HepG2 (cell line): ENCODE results near the gene ZFPL1. TPM values are rescaled to one million over a fixed set of nuclear protein-coding genes. Genes with fewer than 3 reads are reported as not detected.

Experiments used
- BCL6 ChIP-seq: IDR thresholded peaks from 2 replicates; pipeline ENCODE4 v1.6.1; 2016; ENCODE audit warnings: missing genetic modification reagents, missing compliant biosample characterization
- GZF1 ChIP-seq: sonication (generic); formaldehyde crosslinking; IDR thresholded peaks from 2 replicates; pipeline ENCODE4 v1.5.1; 2020; ENCODE audit warnings: mild to moderate bottlenecking, missing genetic modification reagents
- NR2F1 ChIP-seq, 2 experiments: fragments of 450-650 bp in 1 of 2; formaldehyde crosslinking in 1 of 2; IDR thresholded peaks; 2 replicates each; pipeline versions ENCODE4 v1.5.0 to v1.6.1; 2016 to 2020; ENCODE audit warnings: mild to moderate bottlenecking in 1 of 2, missing compliant biosample characterization in 1 of 2, missing genetic modification reagents in 1 of 2, moderate library complexity in 1 of 2
- NRL ChIP-seq: sonication (generic); formaldehyde crosslinking; IDR thresholded peaks from 2 replicates; pipeline ENCODE4 v1.5.0; 2020; ENCODE audit warnings: missing genetic modification reagents, mild to moderate bottlenecking, moderate library complexity, borderline replicate concordance
- SRY ChIP-seq: sonication (generic); formaldehyde crosslinking; IDR thresholded peaks from 2 replicates; pipeline ENCODE4 v1.8.0; 2022; ENCODE audit warnings: mild to moderate bottlenecking, missing genetic modification reagents
- YY1 ChIP-seq: IDR thresholded peaks from 2 replicates; pipeline ENCODE4 v1.6.1; 2011; ENCODE audit warnings: low read length, low read depth, moderate library complexity, mild to moderate bottlenecking; ENCODE audit not compliant: insufficient read depth, insufficient replicate concordance
- ZNF326 ChIP-seq: sonication (generic); formaldehyde crosslinking; IDR thresholded peaks from 2 replicates; pipeline ENCODE4 v1.4.0; 2020; ENCODE audit warnings: missing genetic modification reagents, borderline replicate concordance
- ZNF331 ChIP-seq: sonication (generic); formaldehyde crosslinking; IDR thresholded peaks from 2 replicates; pipeline ENCODE4 v1.4.0; 2020; ENCODE audit warnings: missing genetic modification reagents
- ZNF615 ChIP-seq: sonication (generic); formaldehyde crosslinking; IDR thresholded peaks from 2 replicates; pipeline ENCODE4 v1.5.0; 2020; ENCODE audit warnings: mild to moderate bottlenecking, missing genetic modification reagents, borderline replicate concordance
- ZNF652 ChIP-seq: IDR thresholded peaks from 2 replicates; pipeline ENCODE4 v1.6.1; 2016; ENCODE audit warnings: low read depth, borderline replicate concordance
- ZNF660 ChIP-seq: sonication (generic); formaldehyde crosslinking; IDR thresholded peaks from 2 replicates; pipeline ENCODE4 v1.5.1; 2020; ENCODE audit warnings: mild to moderate bottlenecking, low read depth, missing genetic modification reagents, borderline replicate concordance
- ZNF746 ChIP-seq: sonication (generic); formaldehyde crosslinking; IDR thresholded peaks from 2 replicates; pipeline ENCODE4 v1.8.0; 2022; ENCODE audit warnings: mild to moderate bottlenecking, missing genetic modification reagents
- ZNF891 ChIP-seq: sonication (generic); formaldehyde crosslinking; IDR thresholded peaks from 2 replicates; pipeline ENCODE4 v1.5.0; 2020; ENCODE audit warnings: mild to moderate bottlenecking, missing genetic modification reagents
- polyA plus RNA-seq, 8 experiments: library from polyadenylated mRNA; depleted of rRNA in 3 of 8; stranded (reverse) in 7 of 8; unstranded in 1 of 8; fragments of >200 nt; fragmentation: Illumina TruSeq in 4 of 8; extraction: Trizol in 4 of 8; gene quantifications; 2 replicates each; pipeline versions ENCODE4 v1.2.1 to v1.2.3, GENCODE V29; 2011 to 2016; ENCODE audit warnings: low read depth in 4 of 8, missing spikeins in 1 of 8, mixed read lengths in 1 of 8; ENCODE audit not compliant: insufficient read depth in 1 of 8
- total RNA-seq, 5 experiments: library from RNA; depleted of rRNA; stranded (reverse); fragments of >200 nt; fragmentation: Illumina TruSeq; extraction: Trizol; gene quantifications; 2 replicates each; pipeline ENCODE4 v1.2.3, GENCODE V29; 2016; ENCODE audit warnings: low read depth in 1 of 5
- TF ChIP-seq, protein P1 (sequence below): conservative IDR thresholded peaks from 2 replicates; pipeline ENCODE4 v1.6.1; 2018; ENCODE audit warnings: missing genetic modification reagents
- TF ChIP-seq, protein P2 (sequence below): sonication (generic); formaldehyde crosslinking; IDR thresholded peaks from 2 replicates; pipeline ENCODE4 v1.4.0; 2020; ENCODE audit warnings: missing genetic modification reagents
- TF ChIP-seq, protein P3 (sequence below): IDR thresholded peaks from 2 replicates; pipeline ENCODE4 v1.6.1; 2016; ENCODE audit warnings: missing compliant biosample characterization, missing genetic modification reagents, borderline replicate concordance
- TF ChIP-seq, protein P4 (sequence below): IDR thresholded peaks from 2 replicates; pipeline ENCODE4 v1.6.1; 2018; ENCODE audit warnings: missing genetic modification reagents, mild to moderate bottlenecking, missing compliant biosample characterization
- TF ChIP-seq, protein P5 (sequence below): sonication (generic); formaldehyde crosslinking; IDR thresholded peaks from 2 replicates; pipeline ENCODE4 v1.5.0; 2020; ENCODE audit warnings: missing genetic modification reagents
- TF ChIP-seq, protein P6 (sequence below): sonication (generic); formaldehyde crosslinking; IDR thresholded peaks from 2 replicates; pipeline ENCODE4 v1.4.0; 2020; ENCODE audit warnings: missing genetic modification reagents, borderline replicate concordance

The ZFPL1 gene
- total and polyA plus RNA-seq, 2 of the 13 experiments (the other 11 are each of a cell fraction or from before 2014, with no cell fraction given), result 32.2 to 56.0 TPM

DNA sequence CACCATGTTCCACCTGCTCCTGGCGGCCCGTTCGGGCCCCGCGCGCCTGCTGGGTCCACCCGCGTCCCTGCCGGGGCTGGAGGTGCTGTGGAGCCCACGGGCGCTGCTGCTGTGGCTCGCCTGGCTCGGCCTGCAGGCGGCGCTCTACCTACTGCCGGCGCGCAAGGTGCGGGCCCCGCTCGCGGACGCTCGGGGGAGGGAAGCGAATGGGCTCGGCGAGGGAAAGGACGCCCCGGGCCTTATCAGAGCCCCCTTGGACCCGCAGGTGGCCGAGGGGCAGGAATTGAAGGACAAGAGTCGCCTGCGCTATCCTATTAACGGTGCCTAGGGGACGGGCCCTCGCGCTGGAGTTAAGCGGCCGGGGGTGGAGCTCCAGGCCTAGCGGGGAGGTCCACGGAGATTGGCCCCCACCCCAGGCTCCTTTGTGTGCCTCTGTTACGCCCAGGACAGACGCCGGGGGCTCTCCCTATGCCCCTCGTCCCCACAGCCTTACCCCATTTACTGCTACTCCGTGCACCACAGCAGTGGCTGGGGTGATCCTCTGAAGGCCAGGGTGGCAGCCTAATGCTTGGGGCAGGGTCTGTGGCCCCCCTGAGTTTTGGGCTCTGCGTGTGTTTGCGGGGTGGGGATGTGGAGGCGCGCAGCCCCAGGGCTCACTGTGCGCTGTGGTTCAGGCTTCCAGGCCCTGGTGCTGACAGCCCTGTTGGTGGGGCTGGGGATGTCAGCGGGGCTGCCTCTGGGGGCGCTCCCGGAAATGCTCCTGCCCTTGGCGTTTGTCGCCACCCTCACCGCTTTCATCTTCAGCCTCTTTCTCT, 28.7 kb downstream of the ZFPL1 start (continued):
- TF ChIP-seq NRL (CRISPR knock-in tag), result peak; percentile 5; the same call in 1 of the 2 replicates
- TF ChIP-seq ZNF652 (CRISPR knock-in tag), result no peak
- no peak; the same call in 1 of the 2 replicates for TF ChIP-seq SRY (CRISPR knock-in tag)
- no peak for TF ChIP-seq ZNF615 (CRISPR knock-in tag)
- TF ChIP-seq YY1, result peak; percentile 54
- no peak; the same call in 1 of the 2 replicates for TF ChIP-seq ZNF891 (CRISPR knock-in tag)
- TF ChIP-seq BCL6 (CRISPR knock-in tag), result 0 out of 2 replicates have a peak, but pooled peaks have one; percentile 14
- TF ChIP-seq, protein P1, sequence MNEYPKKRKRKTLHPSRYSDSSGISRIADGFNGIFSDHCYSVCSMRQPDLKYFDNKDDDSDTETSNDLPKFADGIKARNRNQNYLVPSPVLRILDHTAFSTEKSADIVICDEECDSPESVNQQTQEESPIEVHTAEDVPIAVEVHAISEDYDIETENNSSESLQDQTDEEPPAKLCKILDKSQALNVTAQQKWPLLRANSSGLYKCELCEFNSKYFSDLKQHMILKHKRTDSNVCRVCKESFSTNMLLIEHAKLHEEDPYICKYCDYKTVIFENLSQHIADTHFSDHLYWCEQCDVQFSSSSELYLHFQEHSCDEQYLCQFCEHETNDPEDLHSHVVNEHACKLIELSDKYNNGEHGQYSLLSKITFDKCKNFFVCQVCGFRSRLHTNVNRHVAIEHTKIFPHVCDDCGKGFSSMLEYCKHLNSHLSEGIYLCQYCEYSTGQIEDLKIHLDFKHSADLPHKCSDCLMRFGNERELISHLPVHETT (CRISPR knock-in tag), result no peak; the same call in 1 of the 2 replicates
- no peak for TF ChIP-seq ZNF660
- TF ChIP-seq, protein P2, sequence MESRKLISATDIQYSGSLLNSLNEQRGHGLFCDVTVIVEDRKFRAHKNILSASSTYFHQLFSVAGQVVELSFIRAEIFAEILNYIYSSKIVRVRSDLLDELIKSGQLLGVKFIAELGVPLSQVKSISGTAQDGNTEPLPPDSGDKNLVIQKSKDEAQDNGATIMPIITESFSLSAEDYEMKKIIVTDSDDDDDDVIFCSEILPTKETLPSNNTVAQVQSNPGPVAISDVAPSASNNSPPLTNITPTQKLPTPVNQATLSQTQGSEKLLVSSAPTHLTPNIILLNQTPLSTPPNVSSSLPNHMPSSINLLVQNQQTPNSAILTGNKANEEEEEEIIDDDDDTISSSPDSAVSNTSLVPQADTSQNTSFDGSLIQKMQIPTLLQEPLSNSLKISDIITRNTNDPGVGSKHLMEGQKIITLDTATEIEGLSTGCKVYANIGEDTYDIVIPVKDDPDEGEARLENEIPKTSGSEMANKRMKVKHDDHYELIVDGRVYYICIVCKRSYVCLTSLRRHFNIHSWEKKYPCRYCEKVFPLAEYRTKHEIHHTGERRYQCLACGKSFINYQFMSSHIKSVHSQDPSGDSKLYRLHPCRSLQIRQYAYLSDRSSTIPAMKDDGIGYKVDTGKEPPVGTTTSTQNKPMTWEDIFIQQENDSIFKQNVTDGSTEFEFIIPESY (CRISPR knock-in tag), result no peak
- TF ChIP-seq, protein P3, sequence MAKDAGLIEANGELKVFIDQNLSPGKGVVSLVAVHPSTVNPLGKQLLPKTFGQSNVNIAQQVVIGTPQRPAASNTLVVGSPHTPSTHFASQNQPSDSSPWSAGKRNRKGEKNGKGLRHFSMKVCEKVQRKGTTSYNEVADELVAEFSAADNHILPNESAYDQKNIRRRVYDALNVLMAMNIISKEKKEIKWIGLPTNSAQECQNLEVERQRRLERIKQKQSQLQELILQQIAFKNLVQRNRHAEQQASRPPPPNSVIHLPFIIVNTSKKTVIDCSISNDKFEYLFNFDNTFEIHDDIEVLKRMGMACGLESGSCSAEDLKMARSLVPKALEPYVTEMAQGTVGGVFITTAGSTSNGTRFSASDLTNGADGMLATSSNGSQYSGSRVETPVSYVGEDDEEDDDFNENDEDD (CRISPR knock-in tag), result peak; percentile 54; the same call in 1 of the 2 replicates
- TF ChIP-seq, protein P4, sequence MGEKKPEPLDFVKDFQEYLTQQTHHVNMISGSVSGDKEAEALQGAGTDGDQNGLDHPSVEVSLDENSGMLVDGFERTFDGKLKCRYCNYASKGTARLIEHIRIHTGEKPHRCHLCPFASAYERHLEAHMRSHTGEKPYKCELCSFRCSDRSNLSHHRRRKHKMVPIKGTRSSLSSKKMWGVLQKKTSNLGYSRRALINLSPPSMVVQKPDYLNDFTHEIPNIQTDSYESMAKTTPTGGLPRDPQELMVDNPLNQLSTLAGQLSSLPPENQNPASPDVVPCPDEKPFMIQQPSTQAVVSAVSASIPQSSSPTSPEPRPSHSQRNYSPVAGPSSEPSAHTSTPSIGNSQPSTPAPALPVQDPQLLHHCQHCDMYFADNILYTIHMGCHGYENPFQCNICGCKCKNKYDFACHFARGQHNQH (CRISPR knock-in tag), result peak; percentile 56; the same call in 1 of the 2 replicates
- TF ChIP-seq, protein P5, sequence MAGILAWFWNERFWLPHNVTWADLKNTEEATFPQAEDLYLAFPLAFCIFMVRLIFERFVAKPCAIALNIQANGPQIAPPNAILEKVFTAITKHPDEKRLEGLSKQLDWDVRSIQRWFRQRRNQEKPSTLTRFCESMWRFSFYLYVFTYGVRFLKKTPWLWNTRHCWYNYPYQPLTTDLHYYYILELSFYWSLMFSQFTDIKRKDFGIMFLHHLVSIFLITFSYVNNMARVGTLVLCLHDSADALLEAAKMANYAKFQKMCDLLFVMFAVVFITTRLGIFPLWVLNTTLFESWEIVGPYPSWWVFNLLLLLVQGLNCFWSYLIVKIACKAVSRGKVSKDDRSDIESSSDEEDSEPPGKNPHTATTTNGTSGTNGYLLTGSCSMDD (CRISPR knock-in tag), result no peak
- TF ChIP-seq, protein P6, sequence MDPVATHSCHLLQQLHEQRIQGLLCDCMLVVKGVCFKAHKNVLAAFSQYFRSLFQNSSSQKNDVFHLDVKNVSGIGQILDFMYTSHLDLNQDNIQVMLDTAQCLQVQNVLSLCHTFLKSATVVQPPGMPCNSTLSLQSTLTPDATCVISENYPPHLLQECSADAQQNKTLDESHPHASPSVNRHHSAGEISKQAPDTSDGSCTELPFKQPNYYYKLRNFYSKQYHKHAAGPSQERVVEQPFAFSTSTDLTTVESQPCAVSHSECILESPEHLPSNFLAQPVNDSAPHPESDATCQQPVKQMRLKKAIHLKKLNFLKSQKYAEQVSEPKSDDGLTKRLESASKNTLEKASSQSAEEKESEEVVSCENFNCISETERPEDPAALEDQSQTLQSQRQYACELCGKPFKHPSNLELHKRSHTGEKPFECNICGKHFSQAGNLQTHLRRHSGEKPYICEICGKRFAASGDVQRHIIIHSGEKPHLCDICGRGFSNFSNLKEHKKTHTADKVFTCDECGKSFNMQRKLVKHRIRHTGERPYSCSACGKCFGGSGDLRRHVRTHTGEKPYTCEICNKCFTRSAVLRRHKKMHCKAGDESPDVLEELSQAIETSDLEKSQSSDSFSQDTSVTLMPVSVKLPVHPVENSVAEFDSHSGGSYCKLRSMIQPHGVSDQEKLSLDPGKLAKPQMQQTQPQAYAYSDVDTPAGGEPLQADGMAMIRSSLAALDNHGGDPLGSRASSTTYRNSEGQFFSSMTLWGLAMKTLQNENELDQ (CRISPR knock-in tag), result no peak
- 0 out of 2 replicates have a peak, but pooled peaks have one; percentile 15 for TF ChIP-seq ZNF331 (CRISPR knock-in tag)
- no peak for TF ChIP-seq GZF1 (CRISPR knock-in tag)
- TF ChIP-seq ZNF746, result no peak
- no peak for TF ChIP-seq NR2F1 (CRISPR knock-in tag; IDR thresholded peaks at IDR 0.05)
- TF ChIP-seq ZNF326 (CRISPR knock-in tag), result no peak
